Fibroblast of pulmonary artery (primary cell): ENCODE measurements around the gene CNTRL.

ENCODE experiments used
- DNase-seq: peaks from one replicate; pipeline ENCODE4 v3.0.0-alpha.2; 2010; ENCODE audit warnings: low read depth
- H3K4me3 ChIP-seq: replicated peaks from 2 replicates; pipeline ENCODE4 v1.5.1; 2011; ENCODE audit warnings: low read depth, mild to moderate bottlenecking, control low read depth, low read length, moderate library complexity
- CTCF ChIP-seq: IDR thresholded peaks from 2 replicates; pipeline ENCODE4 v1.5.1; 2011; ENCODE audit warnings: mild to moderate bottlenecking, control low read depth, low read length, inconsistent platforms; ENCODE audit errors: missing control alignments

CNTRL gene

GRCh38 chr9:121133104-121133816 is 58.5 kb downstream of the CNTRL start:
- no peak overlapping the region for H3K4me3 ChIP-seq
- no peak for TF ChIP-seq CTCF
- DNase-seq: no peak

- DNase-seq: no peak
- TF ChIP-seq CTCF: no peak
- no peak overlapping the region for H3K4me3 ChIP-seq
Observed at GRCh38 chr9:121135642-121136041, 60.9 kb downstream of the CNTRL start.

- no peak overlapping the region for H3K4me3 ChIP-seq
- DNase-seq: no peak
- no peak for TF ChIP-seq CTCF
Observed at GRCh38 chr9:121138561-121138960, 63.8 kb downstream of the CNTRL start.

GRCh38 chr9:121138973-121139372 is 64.2 kb downstream of the CNTRL start:
- no peak overlapping the region for H3K4me3 ChIP-seq
- DNase-seq: no peak
- TF ChIP-seq CTCF: no peak

GRCh38 chr9:121140162-121140561 is 65.4 kb downstream of the CNTRL start:
- no peak for DNase-seq
- no peak overlapping the region for H3K4me3 ChIP-seq
- TF ChIP-seq CTCF: no peak

- DNase-seq: no peak
- TF ChIP-seq CTCF: no peak
- H3K4me3 ChIP-seq: no peak overlapping the region
Observed at GRCh38 chr9:121141306-121141705, 66.6 kb downstream of the CNTRL start.

GRCh38 chr9:121141706-121142105 is 67.0 kb downstream of the CNTRL start:
- no peak for DNase-seq
- TF ChIP-seq CTCF: no peak
- no peak overlapping the region for H3K4me3 ChIP-seq
